ENCODE measurements around the gene GRIN2B. TPM values are rescaled to one million over a fixed set of nuclear protein-coding genes. Genes with fewer than 3 reads are reported as not detected.

The GRIN2B gene
- total and polyA plus RNA-seq, 2 of the 13 experiments (the other 11 are each of a cell fraction or from before 2014, with no cell fraction given), result 0.05 to 0.13 TPM

DNA sequence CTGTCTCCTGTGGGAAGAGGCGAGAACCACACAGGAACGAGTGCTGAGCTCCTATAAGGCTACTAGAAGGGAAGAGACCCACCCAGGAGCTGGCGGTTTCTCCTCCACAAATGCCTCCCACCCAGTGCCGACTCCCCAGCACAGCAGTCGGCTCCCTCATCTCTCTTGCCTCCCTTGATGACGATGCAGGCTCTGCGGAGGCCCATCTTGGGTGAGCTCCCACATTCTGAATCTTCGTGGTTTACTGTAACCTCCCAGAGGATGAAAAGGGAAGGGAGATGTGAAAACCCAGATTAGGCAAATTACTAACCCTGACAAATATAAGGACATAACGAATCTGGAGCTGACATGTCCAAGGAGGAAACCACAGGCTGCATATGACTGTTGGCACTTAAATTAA is 23.8 kb downstream of the GRIN2B start (continued):
- TF ChIP-seq, protein P1, sequence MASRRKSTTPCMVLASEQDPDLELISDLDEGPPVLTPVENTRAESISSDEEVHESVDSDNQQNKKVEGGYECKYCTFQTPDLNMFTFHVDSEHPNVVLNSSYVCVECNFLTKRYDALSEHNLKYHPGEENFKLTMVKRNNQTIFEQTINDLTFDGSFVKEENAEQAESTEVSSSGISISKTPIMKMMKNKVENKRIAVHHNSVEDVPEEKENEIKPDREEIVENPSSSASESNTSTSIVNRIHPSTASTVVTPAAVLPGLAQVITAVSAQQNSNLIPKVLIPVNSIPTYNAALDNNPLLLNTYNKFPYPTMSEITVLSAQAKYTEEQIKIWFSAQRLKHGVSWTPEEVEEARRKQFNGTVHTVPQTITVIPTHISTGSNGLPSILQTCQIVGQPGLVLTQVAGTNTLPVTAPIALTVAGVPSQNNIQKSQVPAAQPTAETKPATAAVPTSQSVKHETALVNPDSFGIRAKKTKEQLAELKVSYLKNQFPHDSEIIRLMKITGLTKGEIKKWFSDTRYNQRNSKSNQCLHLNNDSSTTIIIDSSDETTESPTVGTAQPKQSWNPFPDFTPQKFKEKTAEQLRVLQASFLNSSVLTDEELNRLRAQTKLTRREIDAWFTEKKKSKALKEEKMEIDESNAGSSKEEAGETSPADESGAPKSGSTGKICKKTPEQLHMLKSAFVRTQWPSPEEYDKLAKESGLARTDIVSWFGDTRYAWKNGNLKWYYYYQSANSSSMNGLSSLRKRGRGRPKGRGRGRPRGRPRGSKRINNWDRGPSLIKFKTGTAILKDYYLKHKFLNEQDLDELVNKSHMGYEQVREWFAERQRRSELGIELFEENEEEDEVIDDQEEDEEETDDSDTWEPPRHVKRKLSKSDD (CRISPR knock-in tag; IDR thresholded peaks at IDR 0.05; ENCODE audit: low read depth), result no peak
- TF ChIP-seq TCF12 (IDR thresholded peaks at IDR 0.05) (no peak), TCF12 (CRISPR knock-in tag; IDR thresholded peaks at IDR 0.05) (no peak), ZBTB8A (CRISPR knock-in tag; IDR thresholded peaks at IDR 0.05; ENCODE audit: borderline replicate concordance, low read depth) (no peak), ZNF607 (CRISPR knock-in tag; IDR thresholded peaks at IDR 0.05; ENCODE audit: borderline replicate concordance) (no peak), ZNF484 (CRISPR knock-in tag; IDR thresholded peaks at IDR 0.05; ENCODE audit: borderline replicate concordance, low read depth) (no peak), ZBTB42 (CRISPR knock-in tag; IDR thresholded peaks at IDR 0.05) (no peak)
- TF ChIP-seq, protein P2, sequence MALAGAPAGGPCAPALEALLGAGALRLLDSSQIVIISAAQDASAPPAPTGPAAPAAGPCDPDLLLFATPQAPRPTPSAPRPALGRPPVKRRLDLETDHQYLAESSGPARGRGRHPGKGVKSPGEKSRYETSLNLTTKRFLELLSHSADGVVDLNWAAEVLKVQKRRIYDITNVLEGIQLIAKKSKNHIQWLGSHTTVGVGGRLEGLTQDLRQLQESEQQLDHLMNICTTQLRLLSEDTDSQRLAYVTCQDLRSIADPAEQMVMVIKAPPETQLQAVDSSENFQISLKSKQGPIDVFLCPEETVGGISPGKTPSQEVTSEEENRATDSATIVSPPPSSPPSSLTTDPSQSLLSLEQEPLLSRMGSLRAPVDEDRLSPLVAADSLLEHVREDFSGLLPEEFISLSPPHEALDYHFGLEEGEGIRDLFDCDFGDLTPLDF (CRISPR knock-in tag; IDR thresholded peaks at IDR 0.05), result no peak
- TF ChIP-seq, protein P3, sequence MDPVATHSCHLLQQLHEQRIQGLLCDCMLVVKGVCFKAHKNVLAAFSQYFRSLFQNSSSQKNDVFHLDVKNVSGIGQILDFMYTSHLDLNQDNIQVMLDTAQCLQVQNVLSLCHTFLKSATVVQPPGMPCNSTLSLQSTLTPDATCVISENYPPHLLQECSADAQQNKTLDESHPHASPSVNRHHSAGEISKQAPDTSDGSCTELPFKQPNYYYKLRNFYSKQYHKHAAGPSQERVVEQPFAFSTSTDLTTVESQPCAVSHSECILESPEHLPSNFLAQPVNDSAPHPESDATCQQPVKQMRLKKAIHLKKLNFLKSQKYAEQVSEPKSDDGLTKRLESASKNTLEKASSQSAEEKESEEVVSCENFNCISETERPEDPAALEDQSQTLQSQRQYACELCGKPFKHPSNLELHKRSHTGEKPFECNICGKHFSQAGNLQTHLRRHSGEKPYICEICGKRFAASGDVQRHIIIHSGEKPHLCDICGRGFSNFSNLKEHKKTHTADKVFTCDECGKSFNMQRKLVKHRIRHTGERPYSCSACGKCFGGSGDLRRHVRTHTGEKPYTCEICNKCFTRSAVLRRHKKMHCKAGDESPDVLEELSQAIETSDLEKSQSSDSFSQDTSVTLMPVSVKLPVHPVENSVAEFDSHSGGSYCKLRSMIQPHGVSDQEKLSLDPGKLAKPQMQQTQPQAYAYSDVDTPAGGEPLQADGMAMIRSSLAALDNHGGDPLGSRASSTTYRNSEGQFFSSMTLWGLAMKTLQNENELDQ (CRISPR knock-in tag; IDR thresholded peaks at IDR 0.05; ENCODE audit: borderline replicate concordance), result no peak

Data from HepG2 (cell line).